GM10266 (cell line): ENCODE measurements around the gene ANKS1B.
"Not testable (repeated sequence)": the region's sequence is repeated elsewhere in the genome, so short reads cannot be mapped to it uniquely, and the experiment has no call there.

Experiments
- DNase-seq: peaks from one replicate; pipeline ENCODE4 v3.0.0; 2012; ENCODE audit errors: extremely low spot score
- CTCF ChIP-seq: IDR thresholded peaks from 2 replicates; pipeline ENCODE4 v1.5.1; 2012; ENCODE audit warnings: mild to moderate bottlenecking, low read depth; ENCODE audit not compliant: control insufficient read depth, insufficient read depth; ENCODE audit errors: missing control alignments

The ANKS1B gene

DNA sequence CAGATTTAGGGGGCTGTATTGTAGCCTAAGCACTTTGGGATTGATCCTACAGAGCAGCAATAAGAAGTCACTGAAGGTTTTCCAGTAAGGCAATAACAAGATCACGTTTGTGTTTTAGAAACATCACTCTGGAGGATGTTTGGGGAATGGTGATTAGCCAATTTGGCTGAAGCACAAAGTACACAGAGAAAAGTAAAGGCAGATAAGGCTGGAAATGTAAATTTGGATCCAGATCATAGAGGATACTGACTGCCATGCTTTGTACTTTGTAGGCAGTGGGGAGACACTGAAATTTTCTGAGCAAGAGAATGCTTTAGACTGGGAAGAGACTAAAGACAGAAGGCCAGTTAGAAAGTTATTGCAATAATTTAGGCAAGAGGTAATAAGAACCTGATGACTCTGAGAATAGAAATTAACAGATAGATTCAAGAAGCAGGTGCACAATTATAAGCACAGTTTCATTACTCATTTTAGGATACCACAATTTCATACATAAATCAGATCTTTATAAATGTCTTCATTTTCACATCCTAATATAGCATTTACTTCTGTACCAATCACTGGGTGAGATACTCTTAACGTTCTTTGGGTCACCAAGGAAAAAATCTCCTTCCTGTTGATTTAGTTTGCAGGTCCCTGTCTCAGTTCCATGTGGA, 651.7 kb downstream of the ANKS1B start:
- no peak for TF ChIP-seq CTCF
- no peak for DNase-seq

- no peak for TF ChIP-seq CTCF
- DNase-seq: no peak
Measured at GRCh38 chr12:99330216-99330615, 654.5 kb downstream of the ANKS1B start.

DNA sequence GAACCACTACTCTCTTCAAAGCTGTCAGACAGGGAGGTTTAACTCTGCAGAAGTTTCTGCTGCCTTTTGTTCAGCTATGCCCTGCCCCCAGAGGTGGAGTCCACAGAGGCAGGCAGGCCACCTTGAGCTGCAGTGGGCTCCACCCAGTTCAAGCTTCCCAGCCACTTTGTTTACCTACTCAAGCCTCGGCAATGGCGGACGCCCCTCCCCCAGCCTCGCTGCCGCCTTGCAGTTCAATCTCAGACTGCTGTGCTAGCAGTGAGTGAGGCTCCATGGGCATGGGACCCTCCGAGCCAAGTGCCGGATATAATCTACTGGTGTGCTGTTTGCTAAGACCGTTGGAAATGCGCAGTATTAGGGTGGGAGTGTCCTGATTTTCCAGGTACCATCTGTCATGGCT, 663.5 kb downstream of the ANKS1B start:
- not testable (repeated sequence) for DNase-seq

- TF ChIP-seq CTCF: no peak
- DNase-seq: no peak
Measured at GRCh38 chr12:99311373-99311772, 673.4 kb downstream of the ANKS1B start.

- no peak for TF ChIP-seq CTCF
- no peak for DNase-seq
Measured at GRCh38 chr12:99309812-99310211, 674.9 kb downstream of the ANKS1B start.

DNA sequence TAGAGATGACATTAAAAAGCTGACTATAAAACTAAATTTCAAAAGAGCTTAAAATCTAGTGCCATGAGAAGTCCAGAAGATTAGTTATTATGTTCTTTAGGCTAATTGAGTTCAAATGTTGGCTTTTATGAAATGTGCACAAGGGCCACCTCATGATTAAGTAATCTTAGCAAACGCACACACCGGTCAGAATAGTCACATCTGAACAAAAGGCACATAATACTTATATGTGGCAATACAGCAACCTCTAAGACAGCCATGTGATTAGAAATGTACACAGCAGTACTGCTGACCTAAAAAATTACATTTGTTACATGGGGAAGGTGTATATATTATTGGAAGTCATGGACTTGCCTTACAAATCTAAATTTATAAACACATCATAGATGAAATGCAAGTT, 681.9 kb downstream of the ANKS1B start:
- no peak for TF ChIP-seq CTCF
- no peak for DNase-seq

GRCh38 chr12:99287136-99287535, 697.6 kb downstream of the ANKS1B start:
- peak; percentile 10 for TF ChIP-seq CTCF
- no peak for DNase-seq

DNA sequence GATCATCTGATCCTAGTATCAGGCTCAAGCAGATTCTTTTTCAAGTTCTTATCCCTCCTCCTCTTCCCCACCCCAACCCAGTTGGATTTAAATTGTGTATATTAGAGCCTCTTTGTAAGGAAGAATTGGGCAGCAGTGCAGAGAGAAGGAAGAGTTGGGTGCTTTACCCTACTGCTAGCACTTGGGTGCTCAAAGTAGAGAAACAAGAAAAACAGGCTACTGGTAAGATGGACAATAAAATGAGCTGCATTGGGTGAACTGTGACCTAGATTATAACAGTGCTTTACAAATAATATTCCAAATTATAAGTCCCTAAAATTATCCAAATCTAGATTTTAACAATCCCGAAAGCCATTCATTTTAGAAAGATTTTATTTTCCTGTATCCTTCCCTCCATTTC, 700.6 kb downstream of the ANKS1B start:
- no peak for DNase-seq
- TF ChIP-seq CTCF: no peak
